ENCODE measurements around the gene CETP. TPM values are rescaled to one million over a fixed set of nuclear protein-coding genes. Genes with fewer than 3 reads are reported as not detected.
A peak's percentile ranks its signal among the peaks of the same experiment; 100 is the strongest.

CETP gene
- total and polyA plus RNA-seq, 9 of the 15 experiments (the other 6 are each of a cell fraction or from before 2014, with no cell fraction given), result 0.07 to 0.11 TPM; not detected in 7

- TF ChIP-seq ZBTB2 (IDR thresholded peaks at IDR 0.05), result no peak
- no peak for TF ChIP-seq TARDBP (IDR thresholded peaks at IDR 0.05)
- peak; percentile 92 to 98 for TF ChIP-seq TEAD1 (CRISPR knock-in tag; IDR thresholded peaks at IDR 0.05)
- TF ChIP-seq CHAMP1 (IDR thresholded peaks at IDR 0.05), result 0 out of 2 replicates have a peak, but pooled peaks have one; percentile 66
- TF ChIP-seq MYBL2 (IDR thresholded peaks at IDR 0.05; ENCODE audit: low read depth), result no peak
- TF ChIP-seq MYBL2 (CRISPR knock-in tag; IDR thresholded peaks at IDR 0.05; ENCODE audit: borderline replicate concordance), result no peak
- TF ChIP-seq SFPQ (IDR thresholded peaks at IDR 0.05; ENCODE audit: low read depth, low read length), result no peak
- TF ChIP-seq ZNF655 (CRISPR knock-in tag; IDR thresholded peaks at IDR 0.05), result no peak
- peak; percentile 94 for TF ChIP-seq TEAD2 (tag; IDR thresholded peaks at IDR 0.05)
Measured at GRCh38 chr16:56964243-56965148, 2.7 kb downstream of the CETP start (continued).

Measured in K562 (cell line).